Neural progenitor cell (in vitro differentiated cells): Measurements from ENCODE around the gene ARHGEF19.

Experiments used
- EZH2phosphoT487 ChIP-seq: fragments of 200-600 bp; sonication (generic); IDR thresholded peaks from 2 replicates; pipeline ENCODE4 v1.6.1; 2017; ENCODE audit warnings: antibody characterized with exemption
- TF ChIP-seq, protein P1 (sequence below): fragments of 200-600 bp; sonication (generic); IDR thresholded peaks from 2 replicates; pipeline ENCODE4 v1.5.1; 2017; ENCODE audit warnings: antibody characterized with exemption, mild to moderate bottlenecking

DNA sequence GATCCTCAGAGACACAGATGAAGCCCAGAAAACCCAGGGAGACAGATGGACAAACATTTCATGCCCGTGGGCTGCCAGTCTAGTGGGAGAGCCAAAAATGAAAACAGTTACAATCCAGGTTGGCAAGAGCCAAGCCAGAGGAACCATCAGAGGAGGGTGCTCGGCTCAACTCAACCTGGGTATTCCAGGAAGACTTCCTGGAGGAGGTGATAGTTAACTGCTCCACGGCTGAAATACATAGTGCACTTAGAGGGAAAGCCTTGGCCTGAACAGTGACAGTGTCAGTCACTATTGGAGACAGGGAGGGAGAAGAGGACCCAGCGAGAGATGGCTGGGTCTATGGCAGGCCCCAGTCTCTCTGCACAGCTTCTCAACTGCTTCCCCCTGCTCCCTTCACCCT is 1.9 kb downstream of the ARHGEF19 start:
- TF ChIP-seq, protein P1, sequence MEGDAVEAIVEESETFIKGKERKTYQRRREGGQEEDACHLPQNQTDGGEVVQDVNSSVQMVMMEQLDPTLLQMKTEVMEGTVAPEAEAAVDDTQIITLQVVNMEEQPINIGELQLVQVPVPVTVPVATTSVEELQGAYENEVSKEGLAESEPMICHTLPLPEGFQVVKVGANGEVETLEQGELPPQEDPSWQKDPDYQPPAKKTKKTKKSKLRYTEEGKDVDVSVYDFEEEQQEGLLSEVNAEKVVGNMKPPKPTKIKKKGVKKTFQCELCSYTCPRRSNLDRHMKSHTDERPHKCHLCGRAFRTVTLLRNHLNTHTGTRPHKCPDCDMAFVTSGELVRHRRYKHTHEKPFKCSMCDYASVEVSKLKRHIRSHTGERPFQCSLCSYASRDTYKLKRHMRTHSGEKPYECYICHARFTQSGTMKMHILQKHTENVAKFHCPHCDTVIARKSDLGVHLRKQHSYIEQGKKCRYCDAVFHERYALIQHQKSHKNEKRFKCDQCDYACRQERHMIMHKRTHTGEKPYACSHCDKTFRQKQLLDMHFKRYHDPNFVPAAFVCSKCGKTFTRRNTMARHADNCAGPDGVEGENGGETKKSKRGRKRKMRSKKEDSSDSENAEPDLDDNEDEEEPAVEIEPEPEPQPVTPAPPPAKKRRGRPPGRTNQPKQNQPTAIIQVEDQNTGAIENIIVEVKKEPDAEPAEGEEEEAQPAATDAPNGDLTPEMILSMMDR: no peak
- no peak for TF ChIP-seq EZH2phosphoT487
